HG03097 (cell line): Measurements from ENCODE around the gene PEPD.

Source experiments
- ATAC-seq: cut with Tn5 transposase; IDR thresholded peaks from one replicate; pipeline ENCODE4 v1.9.1; 2021; ENCODE audit not compliant: unreplicated experiment, low FRiP score

The PEPD gene

GRCh38 chr19:33547676-33548075 is 26.1 kb upstream of the PEPD start:
- no peak for ATAC-seq

DNA sequence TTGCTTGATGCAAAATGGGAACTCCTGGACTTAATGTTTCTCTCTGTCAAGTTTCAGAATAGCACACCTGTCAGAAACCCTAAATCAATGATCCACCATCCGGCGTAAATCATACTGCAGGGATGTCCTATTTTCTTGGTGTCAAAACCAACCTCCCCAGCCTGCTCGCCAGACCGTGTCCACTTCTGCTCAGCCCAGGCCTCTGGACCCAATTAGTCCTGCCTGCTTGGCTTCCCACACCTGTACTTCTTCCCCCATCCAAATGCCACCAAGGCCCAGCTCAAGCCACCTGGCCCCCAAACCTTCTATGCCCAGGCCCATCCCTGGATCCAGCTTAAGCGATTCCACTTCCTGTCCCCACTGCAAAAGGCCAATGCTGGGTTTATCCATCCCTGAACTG is 25.1 kb upstream of the PEPD start:
- ATAC-seq = no peak

DNA sequence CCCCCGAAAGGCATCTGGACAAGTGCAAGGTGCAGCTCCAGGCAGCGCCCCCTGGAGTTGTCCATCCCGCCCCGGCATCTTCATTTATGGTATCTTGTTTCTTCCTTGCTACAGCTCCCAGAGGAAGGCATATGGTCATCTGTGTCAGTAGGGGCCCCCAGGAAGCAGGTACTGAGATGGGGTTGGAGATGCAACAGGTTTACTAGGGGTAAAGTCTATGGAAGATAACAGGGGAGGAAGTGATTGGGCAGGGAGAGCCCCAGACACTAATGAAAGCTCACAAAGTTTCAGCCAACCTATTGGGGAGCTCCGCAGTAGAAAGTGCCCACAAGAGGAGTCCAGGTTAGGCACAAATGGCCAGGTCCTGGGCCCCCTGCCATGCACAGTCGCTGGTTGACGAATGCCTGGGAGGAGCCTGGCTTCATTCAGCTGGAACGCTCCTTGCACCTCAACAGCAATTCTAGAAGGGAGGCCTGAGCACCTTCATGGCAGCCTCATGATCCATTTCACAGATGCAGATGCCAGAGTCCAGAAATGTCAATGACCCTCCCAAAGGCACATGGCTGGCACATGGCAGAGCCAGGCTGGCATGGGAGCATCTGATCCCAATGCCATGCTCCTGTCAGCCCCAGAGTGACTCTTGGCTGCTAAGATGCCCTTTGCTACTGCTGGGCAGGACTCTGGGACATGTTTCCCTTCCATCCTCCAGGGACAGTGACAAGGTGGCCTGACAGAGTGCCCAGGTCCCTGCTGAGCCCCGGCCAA is 23.8 kb upstream of the PEPD start:
- ATAC-seq = no peak

- no peak for ATAC-seq
Measured at GRCh38 chr19:33535226-33535625, 13.6 kb upstream of the PEPD start.

- no peak for ATAC-seq
Measured at GRCh38 chr19:33532859-33533460, 11.4 kb upstream of the PEPD start.

GRCh38 chr19:33530842-33531241 is 9.3 kb upstream of the PEPD start:
- no peak for ATAC-seq

DNA sequence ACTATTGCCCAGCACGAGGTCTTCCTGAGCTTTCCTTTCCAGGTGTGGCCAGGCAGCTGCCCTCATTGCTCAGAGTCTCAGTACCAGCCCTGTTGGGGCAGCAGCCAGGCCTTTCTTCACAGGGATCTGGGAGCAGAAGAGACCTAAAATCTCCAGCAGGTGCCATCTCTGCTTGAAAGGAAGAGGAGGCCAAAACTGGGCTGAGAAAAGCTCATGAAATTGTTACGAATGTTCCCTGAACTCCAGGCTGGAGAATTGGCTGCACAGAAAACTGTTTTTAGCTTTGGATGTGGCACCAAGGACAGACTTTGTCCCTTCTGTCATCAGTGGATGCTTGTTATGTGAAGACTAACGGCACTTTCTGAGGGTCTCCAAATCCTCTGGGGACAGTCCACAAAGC is 8.7 kb upstream of the PEPD start:
- ATAC-seq = no peak

DNA sequence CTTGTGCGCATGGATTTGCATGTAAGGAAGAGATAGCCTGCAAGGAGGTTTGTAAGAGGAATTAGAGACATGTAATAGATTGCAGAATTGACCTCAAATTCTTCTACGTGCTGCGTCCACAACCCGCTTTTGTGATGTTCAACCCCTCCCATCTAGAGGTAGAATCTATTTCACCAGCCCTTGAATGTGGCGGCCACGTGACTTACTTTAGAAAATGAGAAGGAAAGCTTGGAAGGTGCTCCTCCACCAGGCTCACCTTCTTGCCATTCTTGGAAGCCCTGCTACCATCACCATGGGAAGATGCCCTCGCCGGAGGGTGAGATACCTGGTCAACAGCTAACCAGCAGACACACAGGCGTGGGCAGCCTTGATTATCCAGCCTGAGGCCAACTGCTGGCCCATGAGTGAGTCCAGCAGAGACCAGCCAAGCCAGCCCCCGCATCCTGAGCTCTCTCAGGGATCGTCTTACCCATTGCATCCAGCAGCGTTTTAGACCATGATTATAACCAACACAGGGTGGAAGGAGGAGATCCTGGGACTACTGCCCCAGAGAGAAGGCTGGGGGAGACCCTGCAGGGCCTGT is 7.6 kb upstream of the PEPD start:
- ATAC-seq = no peak

DNA sequence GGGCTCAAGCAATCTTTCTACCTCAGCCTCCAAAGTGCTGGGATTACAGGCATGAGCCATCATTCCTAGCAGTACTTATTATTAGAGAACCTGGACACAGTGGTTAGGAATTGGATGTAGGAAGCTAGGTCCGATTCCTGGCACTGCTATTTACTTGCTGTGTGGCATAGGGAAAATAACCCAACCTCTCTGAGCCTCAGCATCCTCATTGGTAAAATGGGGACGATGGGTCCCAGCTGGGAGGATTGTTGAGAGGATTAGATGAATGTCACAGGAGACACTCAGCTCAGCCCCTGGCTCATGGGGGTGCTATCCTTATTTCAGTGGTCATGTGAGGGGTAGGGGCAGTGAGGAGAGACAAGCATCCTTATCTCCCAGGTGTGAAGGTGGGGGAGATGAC is 6.8 kb upstream of the PEPD start:
- ATAC-seq = no peak

GRCh38 chr19:33527125-33527524 is 5.5 kb upstream of the PEPD start:
- no peak for ATAC-seq

DNA sequence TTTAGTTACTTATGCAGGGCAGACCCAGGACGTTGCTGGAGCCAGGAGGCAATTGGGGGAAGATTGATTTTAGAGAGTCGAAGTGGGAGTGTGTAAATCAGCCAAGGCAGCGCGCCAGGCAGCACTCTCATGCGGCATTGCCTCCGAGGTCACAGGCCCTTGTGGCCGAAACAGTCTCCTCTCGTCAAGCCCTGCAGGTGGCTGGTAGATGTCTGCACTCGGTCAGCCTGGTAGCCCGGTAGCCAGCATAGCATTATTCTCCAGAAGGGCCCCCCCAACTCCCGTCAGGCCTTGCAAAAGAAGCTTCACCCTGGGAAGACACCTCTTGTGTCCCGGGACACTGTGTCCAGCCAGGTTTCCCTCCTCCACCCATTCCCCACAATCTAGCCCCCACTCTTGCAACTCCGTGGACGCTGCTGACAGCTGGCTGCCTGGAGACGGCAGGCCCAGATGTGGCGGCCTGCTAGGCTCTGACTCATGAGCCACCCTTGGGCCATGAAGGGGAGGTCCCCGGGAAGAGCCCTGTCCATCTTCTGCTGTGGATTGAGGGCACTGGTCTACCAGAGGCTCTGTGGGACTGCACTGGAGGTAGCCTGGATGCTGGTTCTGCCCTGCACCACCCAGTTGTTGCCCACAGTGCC is 2.6 kb upstream of the PEPD start:
- ATAC-seq = no peak

GRCh38 chr19:33523167-33523566 is 1.6 kb upstream of the PEPD start:
- ATAC-seq = no peak

DNA sequence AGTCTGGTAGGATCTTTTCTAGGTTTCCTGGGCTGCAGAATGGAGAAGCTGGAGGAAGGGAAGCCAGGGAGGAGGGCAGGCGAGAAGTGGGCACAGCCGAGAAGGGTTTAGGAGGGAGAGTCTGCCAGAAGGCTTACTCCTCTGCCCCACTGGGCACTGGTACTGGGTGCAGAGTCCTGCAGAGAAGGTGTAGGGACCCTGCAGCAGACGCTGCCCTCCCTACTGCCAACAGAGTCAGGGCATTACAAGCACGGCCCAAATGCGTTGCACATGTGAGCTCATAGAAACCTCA is 726 bp upstream of the PEPD start:
- no peak for ATAC-seq

GRCh38 chr19:33520844-33521479 is 629 bp downstream of the PEPD start:
- no peak for ATAC-seq

GRCh38 chr19:33520048-33520643 is 1.4 kb downstream of the PEPD start:
- ATAC-seq = no peak

DNA sequence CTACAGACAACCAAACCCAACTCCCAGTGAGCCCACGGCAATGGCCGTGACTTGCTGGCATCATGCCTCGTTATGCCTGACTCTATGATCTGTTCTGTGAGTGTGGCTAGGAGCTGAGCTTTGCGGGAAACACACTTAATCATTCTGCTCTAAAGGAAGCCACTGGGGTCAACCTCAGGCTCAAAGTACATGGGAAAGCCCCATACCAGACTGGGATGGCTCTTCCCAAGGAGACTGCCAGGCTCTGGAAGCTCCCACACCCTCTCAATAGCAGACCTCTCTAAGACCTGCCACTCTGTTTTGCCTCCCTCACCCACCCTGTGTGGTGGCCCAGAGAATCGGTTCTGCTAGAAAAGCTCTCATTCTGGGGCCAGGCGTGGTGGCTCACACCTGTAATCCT is 2.2 kb downstream of the PEPD start:
- ATAC-seq = no peak

- no peak for ATAC-seq
Measured at GRCh38 chr19:33518541-33518940, 3.0 kb downstream of the PEPD start.

DNA sequence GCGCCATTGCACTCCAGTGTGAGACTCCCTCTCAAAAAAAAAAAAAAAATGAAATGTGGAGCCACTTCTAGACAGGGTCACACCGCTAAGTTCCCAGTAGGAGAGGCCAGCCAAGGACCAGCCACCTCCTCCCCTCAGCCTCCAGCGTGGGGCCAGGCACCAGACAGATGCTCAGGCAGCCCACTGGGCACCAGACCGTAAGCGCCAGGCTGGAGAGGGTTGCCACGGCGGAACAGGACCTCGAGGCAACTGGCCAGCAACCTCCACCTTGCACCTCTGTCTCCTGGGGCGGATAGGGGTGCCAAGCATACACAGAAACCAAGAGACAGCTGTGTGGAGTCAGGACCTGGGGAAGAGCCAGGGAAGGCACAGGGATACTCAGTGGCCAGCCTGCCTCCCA is 3.7 kb downstream of the PEPD start:
- no peak for ATAC-seq

DNA sequence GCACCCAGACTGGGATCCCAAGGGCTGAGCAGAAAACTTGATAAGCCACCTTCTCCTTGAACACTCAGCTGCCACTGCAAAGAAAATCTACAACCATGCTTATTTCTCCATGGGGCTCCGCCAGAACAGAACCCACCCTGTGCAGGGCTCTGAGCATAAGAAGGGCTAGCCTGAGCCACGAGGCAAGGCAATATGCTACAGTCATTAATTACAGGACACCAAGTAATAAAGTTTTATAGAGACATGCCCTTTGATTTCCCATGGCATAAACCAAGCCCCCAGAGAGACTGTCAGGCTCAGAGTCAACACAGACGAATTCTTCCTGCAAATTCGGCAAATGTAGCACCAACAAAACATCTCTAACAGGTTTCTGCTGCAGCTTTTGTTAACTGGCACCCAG is 5.7 kb downstream of the PEPD start:
- no peak for ATAC-seq

DNA sequence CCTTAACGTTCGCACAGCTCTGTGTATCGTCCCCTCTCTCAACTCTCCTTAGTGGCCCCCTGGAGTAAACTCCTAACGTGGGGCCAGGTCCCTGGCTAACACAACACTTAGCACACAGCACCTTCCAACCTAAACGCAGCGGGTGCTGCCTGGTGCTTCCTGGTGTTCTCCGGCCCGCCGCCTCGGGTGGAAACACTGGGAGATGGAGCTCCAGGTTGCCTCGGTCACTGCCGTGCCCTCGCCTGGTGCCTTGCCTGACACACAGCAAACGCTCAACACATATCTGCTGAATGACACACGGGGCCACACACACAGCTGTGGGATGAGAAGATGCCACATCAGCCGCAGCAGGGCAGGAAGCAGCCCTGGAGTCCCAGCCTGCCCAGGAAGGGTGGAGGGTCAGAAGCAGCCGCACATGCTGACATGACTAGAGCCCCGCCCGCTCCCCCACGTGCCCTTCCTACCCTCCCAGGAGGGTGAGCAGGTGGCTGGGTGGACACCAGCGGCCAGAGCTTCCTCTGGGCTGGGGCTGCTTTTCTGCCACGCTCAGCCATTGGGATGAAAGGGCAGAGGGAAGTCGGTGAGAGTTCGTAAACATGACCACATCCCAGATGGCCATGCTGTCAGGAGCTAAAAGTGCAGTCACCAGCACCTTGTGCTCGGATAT is 6.6 kb downstream of the PEPD start:
- no peak for ATAC-seq

- ATAC-seq = no peak
Measured at GRCh38 chr19:33513424-33513823, 8.2 kb downstream of the PEPD start.
